Measurements from ENCODE around the gene CEACAM21.
A peak's percentile ranks its signal among the peaks of the same experiment; 100 is the strongest.

The CEACAM21 gene

DNA sequence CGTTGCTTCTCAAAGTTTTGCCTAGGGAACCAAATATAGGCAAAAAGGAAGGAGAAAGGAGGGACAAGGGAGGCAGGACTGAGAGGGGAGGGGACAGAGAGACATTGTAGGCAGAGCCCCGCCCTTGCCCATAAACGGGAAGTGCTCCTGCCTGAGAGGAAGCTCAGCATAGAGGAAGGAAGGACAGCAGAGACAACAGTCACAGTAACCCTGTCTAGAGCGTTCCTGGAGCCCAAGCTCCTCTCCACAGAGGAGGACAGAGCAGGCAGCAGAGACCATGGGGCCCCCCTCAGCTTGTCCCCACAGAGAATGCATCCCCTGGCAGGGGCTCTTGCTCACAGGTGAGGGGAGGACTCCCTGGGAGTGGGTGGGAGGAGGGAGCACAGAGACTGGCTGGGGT, at the start of gene CEACAM21:
CEACAM21 (plus strand) TSS at position 169 of the 400 bp plus-strand sequence; CDS start at position 278, 109 bp downstream.
- no peak for DNase-seq (ENCODE audit: low read depth)

DNA sequence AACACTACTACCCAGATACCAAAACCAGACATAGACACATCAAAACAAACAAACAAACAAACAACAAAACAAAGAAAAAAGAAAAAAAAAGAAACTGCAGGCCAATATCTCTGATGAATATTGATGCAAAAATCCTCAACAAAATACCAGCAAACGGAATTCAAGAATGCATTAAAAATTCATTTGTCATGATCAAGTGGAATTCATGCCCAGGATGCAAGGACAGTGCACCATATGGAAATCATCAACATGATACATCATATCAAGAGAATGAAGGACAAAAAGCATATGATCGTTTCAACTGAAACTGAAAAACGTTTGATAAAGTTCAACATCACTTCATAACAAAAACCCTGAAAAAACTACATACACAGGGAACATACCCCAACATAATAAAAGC, 48.9 kb upstream of the CEACAM21 start:
- no peak for DNase-seq (ENCODE audit: low read depth)

DNA sequence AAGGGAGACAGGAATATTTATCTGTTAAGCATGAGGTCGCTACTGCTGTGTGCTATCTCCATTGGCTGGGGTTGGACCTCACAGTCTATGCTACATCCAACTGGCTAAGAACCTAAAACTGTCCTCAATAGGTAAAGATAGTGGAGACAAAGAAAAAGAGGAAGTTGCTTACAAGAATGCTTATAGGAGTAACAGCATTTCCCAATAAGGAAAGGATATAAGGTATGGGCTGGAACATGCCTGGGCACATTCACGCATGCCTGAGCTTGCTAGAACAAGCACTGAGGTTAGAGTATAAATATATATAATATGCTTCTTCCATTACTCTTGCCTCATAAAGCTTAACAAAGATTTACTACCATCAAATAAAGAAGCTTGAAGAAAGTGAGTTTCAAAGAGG, 47.9 kb upstream of the CEACAM21 start:
- DNase-seq (ENCODE audit: low read depth) = no peak

DNA sequence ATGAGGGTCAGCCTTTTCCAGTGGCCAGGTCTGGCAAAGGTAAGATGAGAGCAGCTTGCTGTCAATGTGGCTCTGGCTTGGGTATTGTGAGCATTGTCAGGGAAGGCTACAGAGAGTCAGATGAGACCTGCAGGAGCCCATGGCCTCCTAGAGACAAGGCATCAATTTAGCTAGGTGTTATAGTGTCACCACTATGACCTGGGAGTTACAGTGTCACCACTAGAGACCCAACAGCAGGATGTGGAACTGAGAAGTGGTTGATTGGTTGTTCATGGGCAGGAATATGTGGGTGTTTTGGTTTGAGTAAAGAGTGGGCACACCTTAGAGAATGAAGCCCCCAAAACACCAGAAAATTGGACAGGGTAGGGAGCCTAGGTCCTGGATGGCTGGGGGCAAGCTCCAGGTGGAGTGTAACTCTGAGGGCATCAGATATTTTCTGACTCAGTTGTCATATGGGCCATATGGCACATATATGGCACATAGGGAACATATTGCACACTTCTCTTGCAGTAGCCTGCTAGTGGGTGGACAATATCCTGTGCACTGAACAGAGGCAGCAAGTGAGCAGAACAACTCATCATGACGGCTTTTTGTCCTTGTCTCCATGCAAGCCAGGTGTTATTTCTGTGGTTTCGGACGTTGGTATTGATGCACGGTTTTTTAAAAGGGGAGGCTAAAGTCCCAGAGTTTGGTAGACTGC, 46.3 kb upstream of the CEACAM21 start:
- no peak for DNase-seq (ENCODE audit: low read depth)

DNA sequence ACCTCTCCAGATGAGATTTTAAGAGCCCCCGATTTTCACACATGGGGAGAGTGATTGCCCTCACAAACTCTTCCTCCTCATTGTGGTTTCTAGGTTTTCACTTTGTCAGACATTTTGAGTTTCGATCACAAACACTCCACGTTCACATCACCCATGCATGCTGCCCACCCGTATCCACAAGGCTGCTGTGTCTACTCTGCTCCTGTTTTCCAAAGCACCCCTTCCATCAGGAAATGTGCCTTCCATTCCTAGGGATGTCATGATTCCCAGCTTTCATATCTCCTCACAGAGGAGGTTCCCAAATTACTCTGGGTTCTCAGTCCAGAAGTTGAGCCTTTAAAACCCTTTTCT, 45.8 kb upstream of the CEACAM21 start:
- no peak for DNase-seq (ENCODE audit: low read depth)

DNA sequence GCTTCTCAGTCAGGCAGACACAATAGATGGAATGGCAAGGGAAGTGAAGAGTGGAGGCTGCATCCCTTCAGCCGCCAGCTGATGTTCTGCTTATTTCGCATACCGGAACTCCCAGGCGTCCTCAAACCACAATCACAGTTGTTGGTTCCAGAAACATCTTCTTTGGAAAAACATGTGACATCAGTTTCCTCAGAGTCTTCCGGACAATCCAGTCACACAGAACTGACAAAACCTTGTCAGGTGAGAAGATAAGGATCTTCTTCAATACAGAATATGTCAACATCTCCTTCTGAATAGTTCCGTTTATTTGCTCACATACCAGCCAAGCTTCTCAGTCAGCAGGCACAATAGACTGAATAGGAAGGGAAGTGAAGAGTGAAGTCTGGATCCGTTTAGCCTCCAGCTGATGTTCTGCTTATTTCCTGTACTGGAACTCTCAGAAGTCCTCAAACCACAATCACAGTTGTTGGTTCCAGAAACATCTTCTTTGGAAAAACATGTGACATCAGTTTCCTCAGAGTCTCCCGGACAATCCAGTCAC, 45.1 kb upstream of the CEACAM21 start:
- no peak for DNase-seq (ENCODE audit: low read depth)

DNA sequence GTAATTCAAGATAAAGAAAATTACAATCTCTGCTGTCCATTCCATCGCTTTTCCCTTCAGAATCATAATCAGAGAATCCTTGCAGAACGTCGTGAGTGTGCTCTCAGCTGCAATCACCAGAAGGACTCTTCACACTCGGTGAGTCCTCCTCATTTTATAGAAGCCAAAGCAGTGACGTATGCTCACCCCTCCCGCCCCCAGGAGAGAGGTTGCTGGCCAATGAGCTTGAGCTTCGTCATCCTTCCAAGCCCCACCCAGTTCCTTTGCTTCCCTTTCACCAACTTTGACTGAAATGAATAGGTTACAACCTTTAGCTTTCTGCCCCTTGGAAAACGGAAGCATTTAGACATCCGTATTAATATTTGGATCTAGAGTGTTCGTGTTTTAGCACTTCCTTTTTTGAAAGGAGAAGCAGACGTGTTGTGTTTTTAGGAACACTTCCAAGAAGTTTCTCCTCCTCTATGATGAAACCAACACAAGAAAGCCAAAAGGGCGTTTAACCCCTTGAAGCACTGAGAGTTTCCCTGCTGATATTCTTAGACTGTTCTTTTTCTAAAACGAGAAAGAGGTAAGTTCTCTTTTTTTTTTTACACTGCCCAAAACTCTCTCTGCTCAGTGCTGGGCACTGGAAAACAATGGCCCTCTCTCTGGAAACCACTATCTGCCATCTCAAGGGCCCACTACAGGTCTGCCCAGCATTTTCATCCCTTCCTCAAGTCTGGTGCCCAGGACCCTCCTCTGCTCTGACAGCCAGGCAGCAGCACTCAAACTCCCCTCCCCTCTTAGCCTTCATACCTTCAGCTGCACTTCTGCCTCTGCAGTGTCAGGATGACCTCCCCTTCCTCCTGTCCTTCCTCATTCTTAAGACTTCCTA, 44.3 kb upstream of the CEACAM21 start:
- peak; percentile 17 for DNase-seq (ENCODE audit: low read depth)

DNA sequence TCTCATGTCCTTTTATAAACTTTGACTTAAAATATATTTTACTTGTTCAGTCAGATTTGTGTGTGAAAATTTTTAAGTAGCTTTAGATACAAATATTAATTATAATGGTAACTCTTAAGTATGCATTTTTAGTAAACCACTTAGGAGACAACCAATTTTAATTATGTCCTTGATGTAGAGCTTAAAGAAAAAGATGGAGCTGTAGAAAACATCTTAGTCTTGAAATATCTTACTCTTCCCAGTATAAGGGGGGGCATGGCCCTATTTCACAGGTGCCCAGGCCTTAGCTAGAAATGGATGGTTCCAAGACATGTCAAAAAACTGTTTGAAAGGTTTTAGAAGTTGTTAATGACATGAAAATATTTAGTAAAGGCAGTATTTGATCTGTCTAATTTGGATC, 43.4 kb upstream of the CEACAM21 start:
- no peak for DNase-seq (ENCODE audit: low read depth)

DNA sequence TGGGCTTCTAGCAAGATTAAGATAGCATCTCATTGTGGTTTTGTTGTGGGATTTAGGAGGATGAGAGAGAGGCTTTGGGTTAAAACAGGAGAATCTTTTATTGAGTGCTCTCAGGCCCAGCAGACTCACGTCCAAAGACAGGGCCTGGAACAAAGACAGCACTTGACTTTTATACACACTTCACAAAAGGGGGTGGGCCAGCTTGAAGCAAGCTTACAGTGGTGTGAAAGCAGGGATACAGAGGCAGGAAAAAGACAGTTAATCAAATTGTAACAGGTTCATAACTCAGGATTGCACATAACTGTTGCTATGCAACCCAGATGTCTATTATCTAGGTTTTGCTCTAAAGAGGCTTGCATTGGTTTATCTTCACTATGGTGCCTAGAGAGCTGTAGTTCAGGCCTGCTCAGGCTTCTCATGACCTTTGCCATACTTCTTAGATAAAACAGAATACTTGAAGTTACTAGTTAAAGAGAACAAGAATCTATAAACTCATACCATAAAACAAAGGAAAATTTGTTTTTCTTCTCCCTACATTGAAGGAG, 42.2 kb upstream of the CEACAM21 start:
- no peak for DNase-seq (ENCODE audit: low read depth)

DNA sequence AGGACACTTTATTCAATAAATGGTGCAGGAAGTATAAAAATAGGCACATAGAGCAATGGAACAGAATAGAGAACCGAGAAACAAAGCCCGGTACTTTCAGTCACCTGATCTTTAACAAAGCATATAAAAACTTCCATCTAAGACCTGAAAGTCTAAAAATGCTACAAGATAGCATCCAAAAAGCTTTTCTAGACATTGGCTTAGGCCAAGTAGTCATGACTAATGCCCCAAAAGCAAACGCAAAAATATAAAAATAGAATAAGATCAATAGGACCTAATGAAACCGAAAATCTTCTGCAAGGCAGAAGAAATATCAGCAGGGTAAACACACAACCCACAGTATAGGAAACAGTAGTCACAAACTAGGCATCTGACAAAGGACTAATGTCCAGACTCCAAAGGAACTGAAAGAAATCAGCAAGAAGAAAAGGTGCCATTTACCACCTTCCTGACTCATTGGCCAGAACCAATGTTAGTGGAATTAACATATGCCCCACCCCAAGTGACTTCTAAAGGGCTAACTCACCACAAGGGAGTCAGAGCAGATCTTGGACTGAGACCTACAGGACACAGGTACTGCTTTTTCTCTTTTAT, 40.8 kb upstream of the CEACAM21 start:
- DNase-seq (ENCODE audit: low read depth) = no peak

DNA sequence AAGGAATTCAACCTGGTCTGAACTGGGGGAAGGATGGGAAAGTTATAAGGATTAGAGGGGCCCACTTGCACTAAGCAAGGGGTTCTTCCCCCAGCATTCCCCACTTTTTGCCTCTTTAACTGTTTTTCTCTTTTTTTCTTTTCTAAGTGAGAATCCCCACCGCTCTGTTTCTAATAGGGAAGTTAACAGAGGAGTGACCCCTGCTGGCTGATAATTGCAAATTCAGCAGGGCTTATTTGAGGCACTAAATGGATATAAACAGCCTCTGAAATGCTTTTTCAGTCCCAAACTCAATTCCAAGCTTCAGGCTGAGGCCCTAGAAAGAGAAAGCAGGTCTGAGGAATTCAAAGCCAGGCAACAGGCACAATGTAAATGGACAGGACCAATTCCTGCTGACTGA, 38.2 kb upstream of the CEACAM21 start:
- peak; percentile 39 for DNase-seq (ENCODE audit: low read depth)

DNA sequence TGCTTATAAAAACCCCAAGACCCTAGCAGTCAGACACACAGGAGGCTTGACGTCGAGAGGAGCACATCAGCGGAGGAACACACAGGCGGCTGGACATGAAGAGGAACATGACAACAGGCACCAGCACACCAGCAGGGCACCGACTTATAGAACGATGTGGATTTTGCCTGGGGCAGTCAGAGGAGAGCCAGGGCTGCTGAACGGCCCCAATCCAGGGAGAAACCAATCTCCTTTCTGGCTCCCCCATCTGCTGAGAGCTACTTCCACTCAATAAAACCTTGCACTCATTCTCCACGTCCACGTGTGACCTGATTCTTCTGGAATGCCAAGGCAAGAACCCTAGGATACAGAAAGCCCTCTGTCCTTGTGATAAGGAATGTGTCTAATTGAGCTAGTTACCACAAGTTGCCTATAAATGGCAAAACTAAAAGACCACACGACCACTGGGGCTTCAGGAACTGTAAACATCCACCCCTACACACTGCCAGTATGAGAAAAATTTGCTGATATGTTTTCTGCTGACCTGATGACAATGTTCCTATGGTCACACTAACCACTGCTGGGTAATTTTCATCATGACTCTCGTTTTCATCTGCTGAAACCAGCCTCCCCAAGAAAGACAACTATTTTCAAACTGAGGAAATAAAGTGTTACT, 35.8 kb upstream of the CEACAM21 start:
- DNase-seq (ENCODE audit: low read depth) = no peak

DNA sequence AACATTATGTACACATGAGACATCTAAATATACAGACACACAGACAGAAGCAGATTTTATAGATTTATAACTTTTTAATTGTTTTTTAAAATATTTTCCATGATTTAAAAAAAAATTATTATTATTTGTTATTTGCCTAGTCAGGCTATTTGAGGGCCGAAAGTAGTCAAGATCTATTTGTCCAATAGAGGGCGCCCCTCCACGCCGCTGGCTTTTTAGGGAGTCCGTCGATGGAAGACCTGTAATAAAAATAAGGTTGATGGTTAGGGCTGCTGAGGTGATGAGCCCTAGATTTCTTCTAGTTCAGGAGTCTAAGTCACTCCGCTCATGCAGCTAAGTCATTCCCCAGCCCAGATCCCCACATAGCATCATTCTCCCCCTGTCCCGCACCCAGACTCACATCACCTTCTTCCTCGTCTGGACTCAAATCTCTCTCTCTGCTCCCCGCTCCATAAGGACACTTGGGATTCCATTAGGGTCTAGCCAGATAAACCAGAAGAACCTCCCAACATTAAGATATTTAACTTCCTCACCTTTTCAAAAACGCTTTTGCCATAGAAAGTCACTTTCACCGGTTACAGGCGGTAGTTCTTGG, 33.9 kb upstream of the CEACAM21 start:
- peak; percentile 58 for DNase-seq (ENCODE audit: low read depth)

DNA sequence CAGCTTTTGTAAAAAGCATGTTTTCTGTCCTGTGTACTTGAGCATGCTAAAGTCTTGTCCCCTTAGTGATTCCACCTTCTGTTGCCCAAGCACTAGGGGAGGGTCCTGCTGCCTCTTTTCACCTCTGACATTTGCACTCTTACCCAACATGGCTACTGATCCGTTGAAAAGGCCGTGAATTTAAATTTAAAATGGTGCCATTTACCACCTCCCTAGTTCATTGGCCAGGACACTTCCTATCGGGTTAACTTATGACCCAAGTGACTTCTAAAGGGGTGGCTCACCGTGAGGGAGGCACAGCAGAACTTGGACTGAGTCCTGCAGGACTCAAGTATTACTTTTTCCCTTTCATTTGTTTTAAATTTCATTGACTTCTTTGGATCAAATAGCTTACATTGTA, 33.3 kb upstream of the CEACAM21 start:
- no peak for DNase-seq (ENCODE audit: low read depth)

DNA sequence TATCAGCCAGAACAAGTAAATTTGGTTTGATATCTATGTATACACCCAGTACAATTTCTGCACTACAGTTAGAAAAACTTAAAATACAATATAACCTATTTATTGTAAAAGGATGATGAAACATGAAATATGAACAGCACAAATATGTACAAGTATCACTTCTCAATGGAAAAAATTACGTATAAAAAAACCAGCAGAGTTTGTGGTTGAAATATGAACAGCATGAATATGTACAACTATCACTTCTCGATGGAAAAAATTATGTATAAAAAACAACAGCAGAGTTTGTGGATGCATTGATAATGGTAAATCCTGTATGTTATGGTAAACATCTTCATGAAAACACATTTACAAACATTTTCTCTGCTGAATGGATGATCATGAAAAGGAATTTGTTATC, 32.4 kb upstream of the CEACAM21 start:
- DNase-seq (ENCODE audit: low read depth) = no peak

DNA sequence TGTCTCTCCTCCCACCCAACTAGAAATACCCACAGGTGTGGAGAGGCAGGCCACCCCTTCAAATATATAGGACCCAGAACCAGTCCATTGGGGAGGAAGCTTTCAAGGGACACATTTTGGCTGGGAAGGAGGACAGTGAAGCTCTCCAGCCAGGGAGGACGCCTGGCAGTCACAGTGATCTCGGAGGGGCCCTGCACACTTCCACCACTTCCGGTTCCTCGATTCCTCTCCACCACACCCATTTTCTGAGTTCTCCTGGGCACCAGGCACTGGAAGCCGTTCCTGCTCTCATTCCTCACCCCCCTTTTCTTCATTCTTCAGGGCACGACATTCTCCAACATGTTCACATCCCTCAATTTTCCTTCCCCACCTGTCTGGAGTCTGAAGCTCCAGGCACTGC, 30.4 kb upstream of the CEACAM21 start:
- no peak for DNase-seq (ENCODE audit: low read depth)

DNA sequence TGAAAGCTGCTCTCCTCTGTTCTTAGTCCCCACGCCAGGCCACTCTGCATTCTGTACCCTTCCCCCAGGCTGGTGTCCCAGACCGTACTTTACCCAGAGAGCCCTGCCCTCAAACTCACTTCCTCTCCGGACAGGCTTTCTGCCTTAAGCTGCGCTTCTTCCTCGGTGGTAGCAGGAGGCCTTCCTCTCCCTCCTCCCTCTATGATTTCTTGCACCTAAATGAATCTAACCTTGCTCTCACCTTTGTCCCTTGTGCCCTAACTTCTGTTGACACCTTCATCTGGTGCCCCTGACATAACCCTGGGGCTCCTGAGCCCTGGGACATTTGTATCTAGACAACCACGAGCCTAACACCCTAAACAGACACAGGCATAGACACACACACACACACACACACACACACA, 29.6 kb upstream of the CEACAM21 start:
- DNase-seq (ENCODE audit: low read depth) = no peak

DNA sequence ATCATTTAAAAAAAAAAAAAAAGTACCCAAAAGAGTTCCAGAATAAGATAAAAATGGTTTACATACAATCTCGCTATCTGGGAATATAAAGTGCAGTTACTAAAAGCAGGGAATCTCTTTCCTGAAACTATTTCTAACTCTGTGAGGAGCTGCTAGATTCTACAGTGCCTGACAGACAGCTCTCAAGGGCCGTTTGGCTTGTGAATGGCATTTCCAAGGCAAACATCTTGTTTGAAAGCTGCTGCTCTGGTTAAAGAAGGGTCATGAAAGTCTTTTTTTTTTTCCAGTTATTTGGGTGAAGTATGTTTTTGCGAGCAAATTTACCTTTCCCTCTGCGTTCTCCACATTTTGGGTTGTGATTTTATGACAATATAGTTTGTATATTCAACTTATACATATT, 29.0 kb upstream of the CEACAM21 start:
- DNase-seq (ENCODE audit: low read depth) = no peak

DNA sequence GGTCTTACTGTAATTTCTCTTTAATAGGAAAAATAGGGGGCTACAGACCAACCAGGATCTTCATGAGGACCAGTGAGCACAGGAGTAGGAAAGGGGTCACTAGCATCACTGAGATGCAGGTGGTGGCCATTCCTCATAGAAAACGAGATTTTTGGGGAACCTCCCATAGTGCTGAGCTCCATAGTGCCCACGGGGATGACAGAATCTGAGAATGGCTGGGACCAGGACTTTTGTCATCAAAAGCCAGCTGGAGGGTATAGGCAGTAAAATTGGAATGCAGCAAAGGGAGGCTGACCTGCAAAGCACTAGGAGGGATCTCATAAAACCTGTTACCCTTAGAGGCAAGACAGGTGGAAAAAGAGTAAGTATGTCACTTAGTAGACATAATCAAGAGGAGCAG, 28.4 kb upstream of the CEACAM21 start:
- DNase-seq (ENCODE audit: low read depth) = no peak

DNA sequence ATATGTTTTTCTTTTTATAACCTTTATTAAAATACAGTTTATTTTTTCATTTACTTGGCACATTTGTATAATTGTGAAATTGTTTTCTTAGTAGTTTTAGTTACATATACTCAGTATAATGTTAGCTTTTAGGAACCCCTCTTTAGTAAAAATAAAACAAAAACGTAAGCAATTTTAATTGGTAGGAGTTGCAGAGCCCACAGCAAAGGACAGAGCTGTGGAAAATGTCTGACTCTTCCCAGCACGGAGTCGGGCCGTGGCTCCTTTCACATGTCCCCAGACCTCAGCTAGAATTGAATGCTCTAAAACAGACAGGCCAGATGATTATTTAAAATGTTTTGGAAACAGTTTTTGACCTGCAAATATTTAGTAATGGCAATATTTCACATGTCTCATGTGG, 27.9 kb upstream of the CEACAM21 start:
- DNase-seq (ENCODE audit: low read depth) = no peak

DNA sequence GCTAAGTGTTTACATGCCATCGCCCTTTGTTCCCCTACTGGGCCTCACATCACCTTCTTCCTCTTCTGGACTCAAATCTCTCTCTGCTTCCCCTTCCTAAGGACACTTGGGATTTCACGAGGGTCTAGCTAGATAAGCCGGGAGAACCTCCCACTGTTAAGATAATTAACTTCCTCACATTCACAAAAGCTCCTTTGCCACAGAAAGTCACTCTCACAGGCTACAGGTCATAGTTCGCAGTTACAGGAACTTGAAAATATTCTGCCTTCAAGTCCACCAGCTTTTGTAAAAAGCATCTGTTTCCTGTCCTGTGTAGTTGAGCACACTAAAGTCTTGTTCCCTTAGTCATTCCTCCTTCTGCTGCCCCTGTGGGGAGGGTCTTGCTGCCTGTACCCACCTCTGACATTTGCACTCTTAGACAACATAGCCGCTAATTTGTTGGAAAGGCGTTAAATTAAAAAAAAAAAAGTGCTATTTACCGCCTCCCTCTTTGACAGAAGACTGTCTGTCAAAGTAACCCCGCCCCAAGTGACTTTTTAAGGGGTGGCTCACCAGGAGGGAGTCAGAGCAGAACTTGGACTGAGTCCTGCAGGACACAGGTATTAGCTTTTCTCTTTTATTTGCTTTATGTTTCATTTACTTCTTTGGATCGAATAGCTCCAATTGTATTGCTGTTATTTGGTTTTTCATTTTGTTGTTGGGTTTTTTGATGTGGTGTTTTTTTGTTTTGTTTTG, 26.8 kb upstream of the CEACAM21 start:
- DNase-seq (ENCODE audit: low read depth) = no peak

Measured in ELR (cell line).